BLaER1 treated with 17β-estradiol and CSF1 and Interleukin-3, amounts not matched to agents 10 nM and 100 nM (cell line): ENCODE results near the gene RALBP1.

Experiments
- H3K27ac ChIP-seq, 11 experiments: shearing (Covaris generic); formaldehyde crosslinking; 2 replicates each; pipeline ENCODE4 v1.8.1; 2022
- H3K27me3 ChIP-seq, 11 experiments: shearing (Covaris generic); formaldehyde crosslinking; 2 replicates each; pipeline ENCODE4 v1.8.1; 2022
- H3K36me3 ChIP-seq, 11 experiments: shearing (Covaris generic); formaldehyde crosslinking; 2 replicates each; pipeline ENCODE4 v1.8.1; 2022
- H3K4me1 ChIP-seq, 10 experiments: shearing (Covaris generic); formaldehyde crosslinking; 2 replicates each; pipeline ENCODE4 v1.8.1; 2022
- H3K4me2 ChIP-seq, 11 experiments: shearing (Covaris generic); formaldehyde crosslinking; 2 replicates each; pipeline ENCODE4 v1.8.1; 2022
- H3K4me3 ChIP-seq, 10 experiments: shearing (Covaris generic); formaldehyde crosslinking; 2 replicates each; pipeline ENCODE4 v1.8.1; 2022
- H3K9ac ChIP-seq, 11 experiments: shearing (Covaris generic); formaldehyde crosslinking; 2 replicates each; pipeline ENCODE4 v1.8.1; 2022
- H3K9me3 ChIP-seq, 11 experiments: shearing (Covaris generic); formaldehyde crosslinking; replicated peaks in 1 of 11; 2 replicates each; pipeline ENCODE4 v1.8.1; 2022
- H4K20me1 ChIP-seq, 11 experiments: shearing (Covaris generic); formaldehyde crosslinking; 2 replicates each; pipeline ENCODE4 v1.8.1; 2022
- Cebpa-rat ChIP-seq, 11 experiments: shearing (Covaris generic); IDR thresholded peaks; 2 replicates each; pipeline ENCODE4 v1.8.1; 2022

Gene RALBP1

GRCh38 chr18:9531791-9532410, 56.6 kb downstream of the RALBP1 start:
- TF ChIP-seq Cebpa-rat (IDR thresholded peaks at IDR 0.05) = no peak

GRCh38 chr18:9534844-9535243, 59.5 kb downstream of the RALBP1 start:
- no peak overlapping the region for H3K9ac ChIP-seq
- H4K20me1 ChIP-seq = peaks cover 0 to 4% (median 0%) of the 10 kb centered on the region in 11 experiments; a peak in 1 of 22 replicates
- H3K36me3 ChIP-seq = peaks cover 87 to 95% (median 91%) of the 10 kb centered on the region in 11 experiments
- TF ChIP-seq Cebpa-rat (IDR thresholded peaks at IDR 0.05) = no peak
- no peak overlapping the region for H3K4me3 ChIP-seq
- H3K9me3 ChIP-seq = peaks cover 0 to 4% (median 0%) of the 10 kb centered on the region in 11 experiments; a peak in 1 of 22 replicates
- H3K4me2 ChIP-seq = no peak overlapping the region
- no peaks in the 10 kb centered on the region for H3K27me3 ChIP-seq
- no peak overlapping the region for H3K27ac ChIP-seq
- peaks cover 0 to 13% (median 6%) of the 10 kb centered on the region in 10 experiments; a peak in 10 of 20 replicates for H3K4me1 ChIP-seq

More at GRCh38 chr18:9531791-9532410, 56.6 kb downstream of the RALBP1 start:
- Histone ChIP-seq H3K36me3 (peaks cover 92 to 100% (median 97%) of the 10 kb centered on the region in 11 experiments), H3K9ac (no peak overlapping the region), H3K4me3 (no peak overlapping the region), H3K4me1 (peaks cover 0 to 14% (median 6%) of the 10 kb centered on the region in 10 experiments; a peak in 10 of 20 replicates), H3K4me2 (no peak overlapping the region), H4K20me1 (peaks cover 0 to 4% (median 0%) of the 10 kb centered on the region in 11 experiments; a peak in 1 of 22 replicates), H3K27me3 (no peaks in the 10 kb centered on the region), H3K27ac (no peak overlapping the region), H3K9me3 (peaks cover 14 to 34% (median 17%) of the 10 kb centered on the region in 11 experiments)

GRCh38 chr18:9535430-9535991, 60.2 kb downstream of the RALBP1 start:
- Histone ChIP-seq H3K9me3 (no peaks in the 10 kb centered on the region), H3K27me3 (no peaks in the 10 kb centered on the region), H3K27ac (no peak overlapping the region), H3K4me2 (no peak overlapping the region), H3K4me1 (peaks cover 0 to 6% (median 3%) of the 10 kb centered on the region in 10 experiments; a peak in 10 of 20 replicates), H4K20me1 (peaks cover 0 to 4% (median 0%) of the 10 kb centered on the region in 11 experiments; a peak in 2 of 22 replicates), H3K4me3 (no peak overlapping the region), H3K36me3 (peaks cover 80 to 95% (median 89%) of the 10 kb centered on the region in 11 experiments), H3K9ac (no peak overlapping the region)
- no peak for TF ChIP-seq Cebpa-rat (IDR thresholded peaks at IDR 0.05)

- Histone ChIP-seq H3K9ac (no peak overlapping the region), H3K36me3 (peaks cover 70 to 86% (median 82%) of the 10 kb centered on the region in 11 experiments), H4K20me1 (peaks cover 0 to 4% (median 0%) of the 10 kb centered on the region in 11 experiments; a peak in 2 of 22 replicates), H3K9me3 (no peaks in the 10 kb centered on the region), H3K4me2 (no peak overlapping the region), H3K27me3 (no peaks in the 10 kb centered on the region), H3K27ac (no peak overlapping the region), H3K4me3 (no peak overlapping the region), H3K4me1 (no peaks in the 10 kb centered on the region)
- TF ChIP-seq Cebpa-rat (IDR thresholded peaks at IDR 0.05) = no peak
These were observed 61.2 kb downstream of the RALBP1 start for GRCh38 chr18:9536354-9537152.

GRCh38 chr18:9537677-9538076, 62.4 kb downstream of the RALBP1 start:
- Histone ChIP-seq H3K36me3 (peaks cover 59 to 75% (median 71%) of the 10 kb centered on the region in 11 experiments), H3K9ac (no peak overlapping the region), H3K4me2 (no peak overlapping the region), H3K4me1 (no peaks in the 10 kb centered on the region), H4K20me1 (peaks cover 0 to 4% (median 0%) of the 10 kb centered on the region in 11 experiments; a peak in 2 of 22 replicates), H3K27me3 (no peaks in the 10 kb centered on the region), H3K4me3 (no peak overlapping the region), H3K9me3 (no peaks in the 10 kb centered on the region), H3K27ac (no peak overlapping the region)
- no peak for TF ChIP-seq Cebpa-rat (IDR thresholded peaks at IDR 0.05)

GRCh38 chr18:9539283-9539682, 64.0 kb downstream of the RALBP1 start:
- H4K20me1 ChIP-seq = peaks cover 0 to 10% (median 0%) of the 10 kb centered on the region in 11 experiments; a peak in 5 of 22 replicates
- peaks cover 0 to 9% (median 0%) of the 10 kb centered on the region in 10 experiments; a peak in 4 of 20 replicates for H3K4me1 ChIP-seq
- H3K4me3 ChIP-seq = no peak overlapping the region
- peaks cover 43 to 59% (median 55%) of the 10 kb centered on the region in 11 experiments for H3K36me3 ChIP-seq
- no peak for TF ChIP-seq Cebpa-rat (IDR thresholded peaks at IDR 0.05)
- no peak overlapping the region for H3K27ac ChIP-seq
- no peaks in the 10 kb centered on the region for H3K27me3 ChIP-seq
- H3K9ac ChIP-seq = no peak overlapping the region
- H3K9me3 ChIP-seq = no peaks in the 10 kb centered on the region
- H3K4me2 ChIP-seq = no peak overlapping the region

- Histone ChIP-seq H3K9ac (no peak overlapping the region), H3K36me3 (peaks cover 41 to 58% (median 50%) of the 10 kb centered on the region in 11 experiments), H3K4me3 (no peak overlapping the region), H3K4me2 (no peak overlapping the region), H3K4me1 (peaks cover 0 to 16% (median 0%) of the 10 kb centered on the region in 10 experiments; a peak in 6 of 20 replicates), H3K27ac (no peak overlapping the region), H3K27me3 (no peaks in the 10 kb centered on the region), H3K9me3 (no peaks in the 10 kb centered on the region), H4K20me1 (peaks cover 0 to 15% (median 0%) of the 10 kb centered on the region in 11 experiments; a peak in 5 of 22 replicates)
- no peak for TF ChIP-seq Cebpa-rat (IDR thresholded peaks at IDR 0.05)
These were observed 64.6 kb downstream of the RALBP1 start for GRCh38 chr18:9539938-9540337.

GRCh38 chr18:9542924-9543323, 67.6 kb downstream of the RALBP1 start:
- Histone ChIP-seq H3K9me3 (no peaks in the 10 kb centered on the region), H3K4me3 (no peak overlapping the region), H3K36me3 (peaks cover 46 to 63% (median 55%) of the 10 kb centered on the region in 11 experiments), H3K4me2 (no peak overlapping the region), H3K9ac (no peak overlapping the region), H4K20me1 (peaks cover 0 to 39% (median 8%) of the 10 kb centered on the region in 11 experiments; a peak in 7 of 22 replicates), H3K4me1 (peaks cover 0 to 19% (median 0%) of the 10 kb centered on the region in 10 experiments; a peak in 6 of 20 replicates), H3K27me3 (no peaks in the 10 kb centered on the region), H3K27ac (no peak overlapping the region)
- no peak for TF ChIP-seq Cebpa-rat (IDR thresholded peaks at IDR 0.05)
